Heart right ventricle (tissue), 16 donors: ENCODE measurements around the gene NMUR1. TPM values are rescaled to one million over a fixed set of nuclear protein-coding genes. Genes with fewer than 3 reads are reported as not detected.

Experiments used
- ATAC-seq, 8 donors: fragments of 200-7000 bp; cut with Tn5 transposase; one replicate each; pipeline ENCODE4 v1.9.1; 2020; ENCODE audit warnings: mild to moderate bottlenecking in 8 of 8, moderate library complexity in 8 of 8, moderate number of reproducible peaks in 1 of 8
- DNase-seq, 2 donors: peaks; one replicate each; pipeline ENCODE4 v3.0.0-alpha.2; 2020
- H3K27ac ChIP-seq, 10 donors: fragments of 200-600 bp; sonication (generic) in 2 of 10; one replicate each; pipeline versions ENCODE4 v1.5.0 to v1.8.0; 2020 to 2022; ENCODE audit warnings: mild to moderate bottlenecking in 3 of 10
- H3K27me3 ChIP-seq, 7 donors: fragments of 200-600 bp; one replicate each; pipeline ENCODE4 v1.8.0; 2021 to 2022; ENCODE audit warnings: mild to moderate bottlenecking in 2 of 7
- H3K36me3 ChIP-seq, 9 donors: fragments of 200-600 bp; sonication (generic) in 1 of 9; one replicate each; pipeline versions ENCODE4 v1.5.0 to v1.8.0; 2020 to 2022; ENCODE audit warnings: mild to moderate bottlenecking in 2 of 9
- H3K4me1 ChIP-seq, 9 donors: fragments of 200-600 bp; sonication (generic) in 1 of 9; one replicate each; pipeline versions ENCODE4 v1.5.0 to v1.8.0; 2020 to 2022; ENCODE audit warnings: mild to moderate bottlenecking in 4 of 9
- H3K4me3 ChIP-seq, 10 donors: fragments of 200-600 bp; sonication (generic) in 2 of 10; one replicate each; pipeline versions ENCODE4 v1.5.0 to v1.8.0; 2020 to 2022; ENCODE audit warnings: mild to moderate bottlenecking in 7 of 10, moderate library complexity in 2 of 10
- H3K9me3 ChIP-seq, 11 donors: fragments of 200-600 bp in 10 of 11; sonication (generic) in 2 of 11; one replicate each; pipeline versions ENCODE4 v1.5.0 to v1.8.0; 2013 to 2022; ENCODE audit warnings: mild to moderate bottlenecking in 2 of 11, control low read depth in 1 of 11, moderate library complexity in 1 of 11
- CTCF ChIP-seq, 9 donors: fragments of 200-600 bp; sonication (generic) in 2 of 9; IDR thresholded peaks; one replicate each; pipeline versions ENCODE4 v1.5.0 to v1.8.0; 2021 to 2022; ENCODE audit warnings: antibody characterized with exemption in 9 of 9, mild to moderate bottlenecking in 5 of 9, moderate library complexity in 1 of 9
- WGBS, 2 donors: extraction: QIAGEN DNeasy Blood & Tissue Kit; methylation state at CpG; one replicate each; pipeline ENCODE4 v1.1.7; 2013; ENCODE audit warnings: inconsistent platforms in 1 of 2; 5-methylcytosine and 5-hydroxymethylcytosine counted together
- intact Hi-C, 10 donors: fragments of 100-400 bp; cut with DNase I; formaldehyde crosslinking; loops; one replicate each; pipeline versions ENCODE4 v1.11.1 to v1.14.2; 2022
- polyA plus RNA-seq, 2 donors: library from polyadenylated mRNA; stranded (reverse); fragments of 200-250 nt; gene quantifications; one replicate each; pipeline ENCODE4 v1.2.3, GENCODE V29; 2013
- total RNA-seq, 10 donors: library from RNA; stranded (reverse); fragmentation: NEBNext Ultra II Directional in 3 of 10; extraction: Animal tissue kit (Norgen Biotek cat#: 25700) in 3 of 10; gene quantifications; one replicate each; pipeline versions ENCODE4 v1.2.1 to v1.2.4, GENCODE V29; 2021 to 2023
- donor health status: Arrhythmogenic right ventricular cardiomyopathy.
- donor health status: ischemic (EF 13 %, LVEDD 7.1; RV severe dilation, severe dysfunction).
- donor health status: healthy with polysubstance abuse.
- donor health status: DM: no; HTN: yes; CAD: no.
- donor health status: DM: no; HTN: no; CAD: no.
- donor health status: ischemic (EF 25% LVEDD 6.9; RV normal size, moderate dysfunction).
- donor health status: ischemic (EF 25% LVEDD 5.7; RV mildly dilated, moderate dysfunction).
- donor health status: healthy.
- donor health status: DM: yes; HTN: yes; CAD: no.
- donor health status: Ischemic cardiomyopathy.
- donor health status: ischemic (EF 35%, LVEDD 5.7; RV mildly dilated, moderate dysfunction).
- donor health status: nonischemic (EF 11% LVEDD 7.7; RV severe dilation, severe dysfunction).
- donor health status: DM: yes; HTN: yes; CAD: no.
- donor health status: PGD.
- donor health status: ischemic (EF 29% LVEDD 5.4; RV normal size, mild dysfunction).
- donor health status: nonischemic (EF 23%, LVEDD 6.1; RV moderate dilation, normal function).

The NMUR1 gene
- total and polyA plus RNA-seq, 12 donors: 0.10 to 0.82 (median 0.35) TPM; not detected in 1

- Histone ChIP-seq H3K36me3 (no peaks in the 10 kb centered on the region), H3K4me1 (no peaks in the 10 kb centered on the region), H3K27me3 (no peaks in the 10 kb centered on the region), H3K27ac (no peak overlapping the region), H3K9me3 (peaks cover 0 to 3% (median 0%) of the 10 kb centered on the region in 11 donors), H3K4me3 (no peak overlapping the region)
- ATAC-seq (peak in 1 of 8 donors; percentile 18), DNase-seq (no peak)
- WGBS, 2 donors: 85 to 91% methylated on average over 7 of the region's 7 CpGs
- intact Hi-C loops: loop anchor here in 1 of 10 donors (5.0 kb wide), 1 partner anchor 148 kb away; no protein-coding TSS in a partner anchor
- TF ChIP-seq CTCF (IDR thresholded peaks at IDR 0.05): no peak
Measured at GRCh38 chr2:231568785-231569435, 38.7 kb upstream of the NMUR1 start.

GRCh38 chr2:231568098-231568784 is 38.0 kb upstream of the NMUR1 start:
- intact Hi-C loops: loop anchor here in 1 of 10 donors (5.0 kb wide), 1 partner anchor 149 kb away; no protein-coding TSS in a partner anchor
- no peak for ATAC-seq
- TF ChIP-seq CTCF (IDR thresholded peaks at IDR 0.05): no peak
- 75 to 77% methylated on average over 6 of the region's 6 CpGs for WGBS, 2 donors
- Histone ChIP-seq H3K4me3 (no peak overlapping the region), H3K27me3 (no peaks in the 10 kb centered on the region), H3K27ac (no peak overlapping the region), H3K9me3 (peaks cover 0 to 3% (median 0%) of the 10 kb centered on the region in 11 donors), H3K36me3 (no peaks in the 10 kb centered on the region), H3K4me1 (no peaks in the 10 kb centered on the region)
- no peak for DNase-seq

GRCh38 chr2:231567159-231567558 is 36.9 kb upstream of the NMUR1 start:
- no peak for ATAC-seq
- H3K27ac ChIP-seq: no peak overlapping the region
- TF ChIP-seq CTCF (IDR thresholded peaks at IDR 0.05): no peak
- DNase-seq: no peak
- H3K27me3 ChIP-seq: no peaks in the 10 kb centered on the region
- intact Hi-C loops: loop anchor here in 1 of 10 donors (5.0 kb wide), 1 partner anchor 150 kb away; no protein-coding TSS in a partner anchor
- WGBS, 2 donors: 91 to 96% methylated on average over 3 of the region's 3 CpGs
- peaks cover 0 to 3% (median 0%) of the 10 kb centered on the region in 11 donors for H3K9me3 ChIP-seq
- H3K4me3 ChIP-seq: no peak overlapping the region
- H3K36me3 ChIP-seq: no peaks in the 10 kb centered on the region
- no peaks in the 10 kb centered on the region for H3K4me1 ChIP-seq

GRCh38 chr2:231565887-231566594 is 35.8 kb upstream of the NMUR1 start:
- DNase-seq (no peak), ATAC-seq (no peak)
- 80 to 83% methylated on average over 4 of the region's 4 CpGs for WGBS, 2 donors
- TF ChIP-seq CTCF (IDR thresholded peaks at IDR 0.05): no peak
- Histone ChIP-seq H3K27ac (no peak overlapping the region), H3K36me3 (no peaks in the 10 kb centered on the region), H3K9me3 (peaks cover 0 to 3% (median 0%) of the 10 kb centered on the region in 11 donors), H3K4me3 (no peak overlapping the region), H3K4me1 (no peaks in the 10 kb centered on the region), H3K27me3 (no peaks in the 10 kb centered on the region)
- intact Hi-C loops: loop anchor here in 1 of 10 donors (5.0 kb wide), 1 partner anchor 151 kb away; no protein-coding TSS in a partner anchor
